Endodermal cell (in vitro differentiated cells): ENCODE measurements around the gene ARHGDIA. TPM values are rescaled to one million over a fixed set of nuclear protein-coding genes. Genes with fewer than 3 reads are reported as not detected.

ENCODE experiments used
- DNase-seq: peaks from one replicate; pipeline ENCODE4 v3.0.0-alpha.2; 2017
- H3K27ac ChIP-seq: 2 replicates; pipeline ENCODE4 v1.5.1; 2013; ENCODE audit warnings: mild to moderate bottlenecking, low read depth, low read length, moderate library complexity
- H3K27me3 ChIP-seq: 2 replicates; pipeline ENCODE4 v1.6.1; 2013; ENCODE audit warnings: mild to moderate bottlenecking, low read length, moderate library complexity; ENCODE audit not compliant: insufficient read depth, control insufficient read depth, poor library complexity, severe bottlenecking
- H3K36me3 ChIP-seq: 2 replicates; pipeline ENCODE4 v1.7.0; 2013; ENCODE audit warnings: mild to moderate bottlenecking, low read length, moderate library complexity; ENCODE audit not compliant: control insufficient read depth, insufficient read depth
- H3K4me1 ChIP-seq: one replicate; pipeline ENCODE4 v1.7.0; 2013; ENCODE audit warnings: low read length; ENCODE audit not compliant: control insufficient read depth, insufficient read depth
- H3K4me3 ChIP-seq: 2 replicates; pipeline ENCODE4 v1.5.1; 2013; ENCODE audit warnings: mild to moderate bottlenecking, low read length, moderate library complexity
- H3K9ac ChIP-seq: 2 replicates; pipeline ENCODE4 v1.6.1; 2013; ENCODE audit warnings: mild to moderate bottlenecking, low read length, moderate library complexity; ENCODE audit not compliant: poor library complexity, severe bottlenecking; ENCODE audit errors: extremely low read depth
- H3K9me3 ChIP-seq: 2 replicates; pipeline ENCODE4 v1.6.1; 2013; ENCODE audit warnings: mild to moderate bottlenecking, low read length, moderate library complexity; ENCODE audit not compliant: control insufficient read depth
- H3K27ac Mint-ChIP-seq: 2 replicates; pipeline ENCODE4 v1.8.0; 2020; ENCODE audit warnings: mixed read lengths
- H3K27me3 Mint-ChIP-seq: 2 replicates; pipeline ENCODE4 v1.8.0; 2021; ENCODE audit warnings: mild to moderate bottlenecking, mixed read lengths; ENCODE audit not compliant: insufficient read depth
- H3K36me3 Mint-ChIP-seq: 2 replicates; pipeline ENCODE4 v1.8.0; 2020; ENCODE audit warnings: low read depth, mixed read lengths
- H3K4me1 Mint-ChIP-seq: 2 replicates; pipeline ENCODE4 v1.8.0; 2020; ENCODE audit warnings: mixed read lengths
- H3K4me3 Mint-ChIP-seq: 2 replicates; pipeline ENCODE4 v1.8.0; 2020; ENCODE audit warnings: mild to moderate bottlenecking, moderate library complexity, mixed read lengths
- H3K9me3 Mint-ChIP-seq: 2 replicates; pipeline ENCODE4 v1.8.0; 2020; ENCODE audit warnings: mild to moderate bottlenecking, mixed read lengths
- CTCF ChIP-seq: fragments of 200-600 bp; sonication (generic); conservative IDR thresholded peaks from 2 replicates; pipeline ENCODE4 v1.5.0; 2021; ENCODE audit warnings: antibody characterized with exemption, mild to moderate bottlenecking
- WGBS, 2 experiments: methylation state at CpG; one replicate each; pipeline versions ENCODE4 v1.1.5 to v1.1.7; 2013; ENCODE audit warnings: missing lambda C conversion rate in 2 of 2, mixed read lengths in 1 of 2; ENCODE audit not compliant: insufficient coverage in 1 of 2, insufficient read length in 1 of 2; 5-methylcytosine and 5-hydroxymethylcytosine counted together
- total RNA-seq, 2 donors: library from RNA; stranded (reverse); fragmentation: NEBNext Ultra II Directional in 1 of 2; extraction: Animal tissue kit (Norgen Biotek cat#: 25700) in 1 of 2; gene quantifications; 2 replicates in 1 of 2; 3 replicates in 1 of 2; pipeline ENCODE4 v1.2.1, GENCODE V29; 2021

ARHGDIA gene
- total RNA-seq, 2 donors from 2014 or later, result 240 to 254 TPM

- peaks cover 4% of the 10 kb centered on the region for H3K4me1 Mint-ChIP-seq
- no peak overlapping the region for H3K9ac ChIP-seq
- peaks cover 7% of the 10 kb centered on the region for H3K4me1 ChIP-seq
- no peaks in the 10 kb centered on the region for H3K27me3 ChIP-seq
- H3K36me3 Mint-ChIP-seq, result peaks cover 81% of the 10 kb centered on the region
- peak; percentile 43 for DNase-seq
- 97 to 99% methylated on average over 9 to 10 of the region's 10 CpGs for WGBS, 2 experiments
- no peak overlapping the region for H3K4me3 ChIP-seq
- no peak overlapping the region for H3K27ac Mint-ChIP-seq
- TF ChIP-seq CTCF, result no peak
- peaks cover 94% of the 10 kb centered on the region for H3K36me3 ChIP-seq
- no peak overlapping the region for H3K27ac ChIP-seq
- no peaks in the 10 kb centered on the region for H3K9me3 ChIP-seq
- H3K4me3 Mint-ChIP-seq, result no peak overlapping the region
- H3K27me3 Mint-ChIP-seq, result no peaks in the 10 kb centered on the region
- H3K9me3 Mint-ChIP-seq, result no peaks in the 10 kb centered on the region
These were observed 14.3 kb upstream of the ARHGDIA start for GRCh38 chr17:81885454-81885853.

- peaks cover 4% of the 10 kb centered on the region for H3K4me1 ChIP-seq
- Mint-ChIP-seq H3K4me3 (no peak overlapping the region), H3K27me3 (no peaks in the 10 kb centered on the region), H3K36me3 (peaks cover 79% of the 10 kb centered on the region), H3K4me1 (no peaks in the 10 kb centered on the region), H3K27ac (no peak overlapping the region), H3K9me3 (no peaks in the 10 kb centered on the region)
- H3K27ac ChIP-seq, result no peak overlapping the region
- no peaks in the 10 kb centered on the region for H3K27me3 ChIP-seq
- no peak overlapping the region for H3K4me3 ChIP-seq
- no peaks in the 10 kb centered on the region for H3K9me3 ChIP-seq
- peaks cover 94% of the 10 kb centered on the region for H3K36me3 ChIP-seq
- H3K9ac ChIP-seq, result no peak overlapping the region
- DNase-seq, result peak; percentile 44
- WGBS, 2 experiments, result 94 to 100% methylated on average over 3 to 5 of the region's 5 CpGs
- TF ChIP-seq CTCF, result no peak
These were observed 13.8 kb upstream of the ARHGDIA start for GRCh38 chr17:81884968-81885367.

- Mint-ChIP-seq H3K27ac (no peak overlapping the region), H3K27me3 (no peaks in the 10 kb centered on the region), H3K36me3 (peaks cover 80% of the 10 kb centered on the region), H3K4me3 (no peak overlapping the region), H3K4me1 (no peaks in the 10 kb centered on the region), H3K9me3 (no peaks in the 10 kb centered on the region)
- DNase-seq, result no peak
- Histone ChIP-seq H3K27me3 (no peaks in the 10 kb centered on the region), H3K27ac (no peak overlapping the region), H3K9me3 (no peaks in the 10 kb centered on the region), H3K4me3 (no peak overlapping the region), H3K36me3 (peaks cover 94% of the 10 kb centered on the region), H3K4me1 (no peaks in the 10 kb centered on the region), H3K9ac (no peak overlapping the region)
- TF ChIP-seq CTCF, result no peak
- 93 to 95% methylated on average over 11 of the region's 11 CpGs for WGBS, 2 experiments
These were observed 13.4 kb upstream of the ARHGDIA start for GRCh38 chr17:81884520-81884919.
